ENCODE results near the gene WNT16.
A peak's percentile ranks its signal among the peaks of the same experiment; 100 is the strongest.
"Not testable (repeated sequence)": the region's sequence is repeated elsewhere in the genome, so short reads cannot be mapped to it uniquely, and the experiment has no call there.

WNT16 gene

DNA sequence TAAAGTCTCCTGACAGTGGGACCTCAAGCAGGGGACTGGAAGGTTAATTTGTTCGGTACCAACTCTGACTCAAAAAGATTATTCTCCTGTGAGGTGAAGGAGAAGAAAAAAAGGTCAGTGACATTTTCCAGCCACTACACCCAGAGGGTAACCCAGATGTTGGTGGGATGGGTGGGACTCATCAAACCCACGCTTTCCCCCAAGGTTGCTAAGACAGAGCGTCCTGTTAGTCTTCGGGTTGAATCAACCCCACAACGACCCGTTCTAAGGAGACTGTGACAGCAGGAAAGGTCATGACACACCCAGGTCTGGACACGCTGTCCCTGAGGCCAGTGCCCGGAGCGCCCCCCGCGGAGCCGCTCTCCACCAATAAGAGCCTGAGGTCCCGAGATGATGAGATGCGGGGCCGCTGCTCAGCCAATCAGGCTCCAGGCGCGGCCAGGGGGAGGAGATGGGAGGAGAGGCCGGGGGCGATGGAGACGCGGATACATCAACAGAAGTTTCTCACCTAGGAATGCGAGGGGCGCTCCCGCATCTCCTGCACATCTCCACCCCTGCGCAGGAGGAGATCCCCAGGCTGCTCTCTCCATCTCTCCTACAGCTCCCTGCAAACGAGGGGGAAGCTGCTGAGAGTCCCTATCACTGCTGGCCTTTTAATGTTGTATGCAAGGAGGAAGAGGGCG is at the start of gene WNT16:
Gene WNT16, plus strand, starts transcription at position 493 of the 683 bp plus-strand sequence. CDS start 293 bp downstream, outside the sequence.
- H3K4me3 Mint-ChIP-seq = peak within 1 kb of the TSS; percentile 59

DNA sequence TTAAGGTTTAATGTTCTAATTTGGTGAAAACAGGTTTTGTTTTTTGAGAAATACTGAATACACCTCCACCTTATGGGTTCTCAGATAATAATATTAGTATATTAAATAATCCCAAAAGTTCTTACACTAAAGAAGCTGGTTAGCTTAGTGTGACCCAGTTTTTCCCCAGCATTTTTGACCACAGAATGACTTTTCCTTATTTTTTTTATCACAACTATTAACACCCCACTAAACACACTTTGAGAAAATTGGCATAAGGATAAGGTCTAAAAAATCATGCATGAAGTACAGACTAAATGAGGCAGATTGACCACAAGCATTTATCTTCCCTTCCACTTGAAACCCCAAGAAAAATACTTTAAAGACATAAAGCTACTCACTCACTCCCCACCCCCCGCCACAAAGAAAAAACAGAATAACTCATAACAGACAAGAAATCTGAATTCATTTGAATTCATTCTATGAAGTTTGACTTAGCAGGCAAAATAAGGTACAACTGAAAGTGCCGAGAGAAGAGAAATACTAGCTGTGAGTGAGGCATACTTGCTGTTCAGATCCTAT is 49.7 kb upstream of the WNT16 start:
- Mint-ChIP-seq H3K9me3 (peaks cover 4% of the 10 kb centered on the region), H3K4me3 (peak overlapping the region; percentile 30), H3K27ac (peak overlapping the region; percentile 93), H3K27me3 (peaks cover 45% of the 10 kb centered on the region), H3K36me3 (ENCODE audit: low read depth) (no peaks in the 10 kb centered on the region), H3K4me1 (ENCODE audit: low read depth) (peaks cover 21% of the 10 kb centered on the region)
- DNase-seq = no peak

More for the DNA sequence above, at the start of gene WNT16:
- peaks cover 66% of the 10 kb centered on the region for H3K27me3 Mint-ChIP-seq
- DNase-seq = no peak
- H3K27ac Mint-ChIP-seq = no peak within 1 kb of the TSS
- no peaks in the 10 kb centered on the region for H3K36me3 Mint-ChIP-seq (ENCODE audit: low read depth)
- H3K4me1 Mint-ChIP-seq (ENCODE audit: low read depth) = peaks cover 20% of the 10 kb centered on the region
- H3K9me3 Mint-ChIP-seq = no peaks in the 10 kb centered on the region

- H3K4me3 Mint-ChIP-seq = peak overlapping the region; percentile 30
- peaks cover 9% of the 10 kb centered on the region for H3K9me3 Mint-ChIP-seq
- no peak overlapping the region for H3K27ac Mint-ChIP-seq
- peaks cover 42% of the 10 kb centered on the region for H3K27me3 Mint-ChIP-seq
- no peaks in the 10 kb centered on the region for H3K36me3 Mint-ChIP-seq (ENCODE audit: low read depth)
- peaks cover 21% of the 10 kb centered on the region for H3K4me1 Mint-ChIP-seq (ENCODE audit: low read depth)
- DNase-seq = no peak
Observed at GRCh38 chr7:121279822-121280221, 49.0 kb upstream of the WNT16 start.

GRCh38 chr7:121280656-121281055 is 48.1 kb upstream of the WNT16 start:
- Mint-ChIP-seq H3K4me1 (ENCODE audit: low read depth) (peaks cover 21% of the 10 kb centered on the region), H3K36me3 (ENCODE audit: low read depth) (no peaks in the 10 kb centered on the region), H3K4me3 (no peak overlapping the region), H3K27ac (no peak overlapping the region), H3K27me3 (peaks cover 37% of the 10 kb centered on the region), H3K9me3 (peaks cover 15% of the 10 kb centered on the region)
- DNase-seq = no peak

DNA sequence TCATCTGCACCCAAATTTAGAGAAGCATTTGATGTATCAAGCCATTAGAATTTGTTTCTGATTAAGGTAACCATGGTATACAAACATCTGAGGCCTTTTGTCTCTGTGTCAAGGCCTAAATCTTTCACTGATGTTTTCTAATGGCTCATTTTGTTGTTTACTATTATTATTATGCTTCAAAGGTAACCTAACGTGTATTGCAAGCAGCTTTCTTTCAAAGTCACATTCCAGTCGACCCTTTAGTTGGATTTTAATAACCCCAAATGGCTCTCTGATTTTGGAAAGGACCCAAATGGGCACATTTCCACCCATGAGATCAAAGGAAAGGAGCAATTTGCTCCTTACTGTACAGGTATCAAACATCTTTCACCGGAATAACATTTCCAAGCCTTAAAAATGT is 46.7 kb upstream of the WNT16 start:
- DNase-seq = no peak
- Mint-ChIP-seq H3K4me1 (ENCODE audit: low read depth) (peaks cover 32% of the 10 kb centered on the region), H3K4me3 (no peak overlapping the region), H3K36me3 (ENCODE audit: low read depth) (no peaks in the 10 kb centered on the region), H3K27ac (no peak overlapping the region), H3K9me3 (peaks cover 21% of the 10 kb centered on the region), H3K27me3 (peaks cover 26% of the 10 kb centered on the region)

- H3K36me3 Mint-ChIP-seq (ENCODE audit: low read depth) = no peaks in the 10 kb centered on the region
- peaks cover 16% of the 10 kb centered on the region for H3K4me1 Mint-ChIP-seq (ENCODE audit: low read depth)
- H3K9me3 Mint-ChIP-seq = peaks cover 25% of the 10 kb centered on the region
- H3K27ac Mint-ChIP-seq = no peak overlapping the region
- peaks cover 14% of the 10 kb centered on the region for H3K27me3 Mint-ChIP-seq
- no peak overlapping the region for H3K4me3 Mint-ChIP-seq
- no peak for DNase-seq
Observed at GRCh38 chr7:121285066-121285667, 43.6 kb upstream of the WNT16 start.

DNA sequence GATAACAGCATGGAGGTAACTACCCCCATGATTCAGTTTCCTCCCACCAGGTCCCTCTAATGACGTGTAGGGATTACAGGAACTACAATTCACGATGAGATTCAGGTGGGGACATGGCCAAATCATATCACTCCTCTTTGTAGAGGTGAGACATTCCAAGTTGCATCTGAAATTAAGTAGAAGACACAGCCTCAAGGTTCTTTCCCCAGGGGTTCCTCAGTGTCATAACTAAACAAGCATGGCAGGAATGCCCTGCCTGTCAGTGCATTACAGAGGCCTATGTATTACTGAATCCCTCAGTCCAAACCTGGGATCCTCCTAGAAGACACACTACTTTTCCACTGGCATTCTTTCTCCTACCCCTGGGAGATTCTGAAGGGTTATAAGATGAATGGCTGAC is 42.6 kb upstream of the WNT16 start:
- Mint-ChIP-seq H3K9me3 (peaks cover 25% of the 10 kb centered on the region), H3K4me3 (no peak overlapping the region), H3K27ac (peak overlapping the region; percentile 85), H3K4me1 (ENCODE audit: low read depth) (peaks cover 16% of the 10 kb centered on the region), H3K36me3 (ENCODE audit: low read depth) (no peaks in the 10 kb centered on the region), H3K27me3 (peaks cover 11% of the 10 kb centered on the region)
- DNase-seq = no peak

DNA sequence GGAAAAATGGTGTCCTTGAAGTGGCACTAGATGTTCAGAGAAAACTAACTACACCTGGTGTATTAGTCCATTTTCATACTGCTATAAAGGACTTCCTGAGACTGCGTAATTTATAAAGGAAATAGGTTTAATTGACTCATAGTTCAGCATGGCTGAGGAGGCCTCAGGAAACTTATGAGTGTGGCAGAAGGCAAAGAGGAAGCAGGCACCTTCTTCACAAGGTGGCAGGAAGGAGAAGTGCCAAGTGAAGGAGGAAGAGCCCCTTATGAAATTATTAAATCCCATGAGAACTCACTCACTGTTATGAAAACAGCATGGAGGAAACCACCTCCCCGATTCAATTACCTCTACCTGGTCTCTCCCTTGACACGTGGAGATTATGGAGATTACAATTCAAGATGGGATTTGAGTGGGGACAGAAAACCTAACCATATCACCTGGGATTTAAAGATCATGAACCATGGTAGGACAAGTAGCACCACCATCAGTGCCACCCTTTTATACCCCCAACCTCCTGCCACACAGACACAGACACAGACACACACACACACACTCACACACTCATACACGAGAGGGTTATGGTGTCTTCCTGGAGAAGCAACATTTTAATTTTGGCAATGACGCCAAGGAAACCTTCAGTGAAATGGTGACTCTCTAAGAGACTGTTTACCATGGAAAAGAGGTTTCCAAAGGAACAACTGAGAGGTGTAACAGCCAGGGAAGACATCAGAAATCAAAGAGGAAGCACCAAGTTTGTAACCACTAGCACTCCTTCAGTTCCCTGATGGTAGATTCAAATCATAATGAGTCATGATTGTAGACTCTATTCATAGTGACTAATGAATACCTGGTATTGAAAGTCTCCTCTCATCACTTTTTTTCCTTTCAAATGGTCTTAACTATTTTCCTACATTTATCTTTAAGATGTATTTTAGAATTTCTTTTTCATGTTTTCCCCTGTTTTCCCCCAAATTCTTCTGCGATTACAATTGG is 41.8 kb upstream of the WNT16 start:
- H3K36me3 Mint-ChIP-seq (ENCODE audit: low read depth) = no peaks in the 10 kb centered on the region
- no peak overlapping the region for H3K4me3 Mint-ChIP-seq
- peak overlapping the region; percentile 85 for H3K27ac Mint-ChIP-seq

GRCh38 chr7:121288894-121289293 is 39.9 kb upstream of the WNT16 start:
- H3K36me3 Mint-ChIP-seq (ENCODE audit: low read depth) = no peaks in the 10 kb centered on the region
- H3K4me1 Mint-ChIP-seq (ENCODE audit: low read depth) = peaks cover 16% of the 10 kb centered on the region
- no peak overlapping the region for H3K27ac Mint-ChIP-seq

More for the DNA sequence above, 41.8 kb upstream of the WNT16 start:
- peaks cover 16% of the 10 kb centered on the region for H3K4me1 Mint-ChIP-seq (ENCODE audit: low read depth)
- peaks cover 18% of the 10 kb centered on the region for H3K27me3 Mint-ChIP-seq
- DNase-seq = no peak
- H3K9me3 Mint-ChIP-seq = peaks cover 25% of the 10 kb centered on the region

GRCh38 chr7:121289930-121290329 is 38.9 kb upstream of the WNT16 start:
- Mint-ChIP-seq H3K4me1 (ENCODE audit: low read depth) (peaks cover 16% of the 10 kb centered on the region), H3K27me3 (peaks cover 30% of the 10 kb centered on the region), H3K9me3 (peaks cover 15% of the 10 kb centered on the region)
- not testable (repeated sequence) for DNase-seq; H3K27ac Mint-ChIP-seq; H3K36me3 Mint-ChIP-seq (ENCODE audit: low read depth); H3K4me3 Mint-ChIP-seq

More at GRCh38 chr7:121288894-121289293, 39.9 kb upstream of the WNT16 start:
- no peak for DNase-seq
- Mint-ChIP-seq H3K9me3 (peaks cover 23% of the 10 kb centered on the region), H3K27me3 (peaks cover 31% of the 10 kb centered on the region), H3K4me3 (no peak overlapping the region)

GRCh38 chr7:121294448-121294992 is 34.3 kb upstream of the WNT16 start:
- Mint-ChIP-seq H3K27ac (no peak overlapping the region), H3K4me1 (ENCODE audit: low read depth) (no peaks in the 10 kb centered on the region), H3K36me3 (ENCODE audit: low read depth) (no peaks in the 10 kb centered on the region), H3K9me3 (no peaks in the 10 kb centered on the region), H3K27me3 (peaks cover 33% of the 10 kb centered on the region), H3K4me3 (no peak overlapping the region)
- DNase-seq = no peak

GRCh38 chr7:121297843-121298242 is 31.0 kb upstream of the WNT16 start:
- Mint-ChIP-seq H3K4me1 (ENCODE audit: low read depth) (no peaks in the 10 kb centered on the region), H3K27me3 (peaks cover 27% of the 10 kb centered on the region), H3K27ac (no peak overlapping the region), H3K36me3 (ENCODE audit: low read depth) (no peaks in the 10 kb centered on the region), H3K4me3 (no peak overlapping the region), H3K9me3 (no peaks in the 10 kb centered on the region)
- no peak for DNase-seq

- DNase-seq = no peak
- Mint-ChIP-seq H3K27me3 (peaks cover 21% of the 10 kb centered on the region), H3K4me1 (ENCODE audit: low read depth) (no peaks in the 10 kb centered on the region), H3K27ac (no peak overlapping the region), H3K36me3 (ENCODE audit: low read depth) (no peaks in the 10 kb centered on the region), H3K9me3 (no peaks in the 10 kb centered on the region), H3K4me3 (no peak overlapping the region)
Observed at GRCh38 chr7:121298831-121299239, 30.0 kb upstream of the WNT16 start.
